OCI-LY7 (cell line): ENCODE results near the gene DET1. TPM values are rescaled to one million over a fixed set of nuclear protein-coding genes. Genes with fewer than 3 reads are reported as not detected.
"Not testable (repeated sequence)": the region's sequence is repeated elsewhere in the genome, so short reads cannot be mapped to it uniquely, and the experiment has no call there.

Experiments used
- BruUV-seq: library from RNA; stranded (reverse); fragments of 400-500 nt; replicated peaks from 2 replicates; lab custom pipeline; 2021; lab: Mats Ljungman, UMichigan
- CTCF ChIA-PET: fragments of 300-600 bp; sonication (Branson Sonifier 250); formaldehyde crosslinking; loops from one replicate; lab custom pipeline; 2022; ENCODE audit warnings: antibody characterized with exemption; ENCODE audit not compliant: unreplicated experiment; lab: Charles Lee
- POLR2A ChIA-PET: fragments of 300-600 bp; sonication (Branson Sonifier 250); formaldehyde crosslinking; loops from one replicate; lab custom pipeline; 2022; ENCODE audit warnings: antibody characterized with exemption; lab: Charles Lee
- DNase-seq: peaks from one replicate; pipeline ENCODE4 v3.0.0-alpha.2; 2015; ENCODE audit warnings: low spot score
- H2AFZ ChIP-seq: fragments of 200-600 bp; sonication (generic), shearing (Covaris generic); 2 replicates; pipeline ENCODE4 v1.6.1; 2014; ENCODE audit warnings: mild to moderate bottlenecking, antibody characterized with exemption, low read length, moderate library complexity
- H3K27ac ChIP-seq: fragments of 200-600 bp; sonication (generic); 2 replicates; pipeline ENCODE4 v1.5.1; 2014; ENCODE audit warnings: mixed run types, low read depth, mild to moderate bottlenecking, moderate library complexity, low read length, inconsistent platforms; ENCODE audit not compliant: poor library complexity, severe bottlenecking
- H3K36me3 ChIP-seq: fragments of 200-600 bp; sonication (generic); 2 replicates; pipeline ENCODE4 v1.6.1; 2014; ENCODE audit warnings: mild to moderate bottlenecking, antibody characterized with exemption, low read length, moderate library complexity, mixed read lengths; ENCODE audit not compliant: insufficient read depth
- H3K4me1 ChIP-seq: fragments of 200-600 bp; sonication (generic); 2 replicates; pipeline ENCODE4 v1.5.1; 2014; ENCODE audit warnings: mild to moderate bottlenecking, low read length; ENCODE audit not compliant: insufficient read depth, poor library complexity, severe bottlenecking
- H3K4me2 ChIP-seq: fragments of 200-600 bp; sonication (generic); 2 replicates; pipeline ENCODE4 v1.6.1; 2014; ENCODE audit warnings: mild to moderate bottlenecking, low read length
- H3K4me3 ChIP-seq: fragments of 200-600 bp; sonication (generic); 2 replicates; pipeline ENCODE4 v1.5.1; 2014; ENCODE audit warnings: mild to moderate bottlenecking, low read depth, low read length; ENCODE audit not compliant: poor library complexity, severe bottlenecking
- H3K79me2 ChIP-seq: fragments of 200-600 bp; sonication (generic); 2 replicates; pipeline ENCODE4 v1.6.1; 2016; ENCODE audit warnings: low read depth, mild to moderate bottlenecking, low read length, moderate library complexity, mixed read lengths; ENCODE audit not compliant: insufficient read depth
- H3K9me2 ChIP-seq: fragments of 200-600 bp; sonication (generic); 2 replicates; pipeline ENCODE4 v1.6.1; 2016; ENCODE audit warnings: mild to moderate bottlenecking, low read length, mixed read lengths; ENCODE audit not compliant: insufficient read depth
- H3K9me3 ChIP-seq: fragments of 200-600 bp; sonication (generic); 2 replicates; pipeline ENCODE4 v1.6.1; 2014; ENCODE audit warnings: mild to moderate bottlenecking, mixed run types, low read length, mixed read lengths
- H4K20me1 ChIP-seq: fragments of 200-600 bp; sonication (generic); 2 replicates; pipeline ENCODE4 v1.6.1; 2014; ENCODE audit warnings: mild to moderate bottlenecking, antibody characterized with exemption, low read length, moderate library complexity, mixed read lengths; ENCODE audit not compliant: insufficient read depth
- EZH2phosphoT487 ChIP-seq: fragments of 200-600 bp; sonication (generic); IDR thresholded peaks from 2 replicates; pipeline ENCODE4 v1.6.1; 2018; ENCODE audit warnings: low read depth, borderline replicate concordance, mild to moderate bottlenecking, mixed run types, antibody characterized with exemption, low read length, moderate library complexity, mixed read lengths
- intact Hi-C: fragments of 100-400 bp; cut with micrococcal nuclease; formaldehyde crosslinking; loops from one replicate; pipeline ENCODE4 v1.10.0; 2022; ENCODE audit not compliant: unreplicated experiment
- total RNA-seq, 2 experiments: library from RNA; depleted of rRNA in 1 of 2; stranded (reverse); fragments of >200 nt in 1 of 2; shearing (Covaris generic) in 1 of 2; gene quantifications; 2 replicates each; pipeline ENCODE4 v1.2.3, GENCODE V29; 2014 to 2022
- TF ChIP-seq, protein P1 (sequence below): fragments of 200-600 bp; sonication (generic); conservative IDR thresholded peaks from 2 replicates; pipeline ENCODE4 v1.5.1; 2014; ENCODE audit warnings: mild to moderate bottlenecking, antibody characterized with exemption, low read length, moderate library complexity, mixed read lengths

Gene DET1
- total RNA-seq, 2 experiments from 2014 or later = 9.7 to 9.8 TPM

DNA sequence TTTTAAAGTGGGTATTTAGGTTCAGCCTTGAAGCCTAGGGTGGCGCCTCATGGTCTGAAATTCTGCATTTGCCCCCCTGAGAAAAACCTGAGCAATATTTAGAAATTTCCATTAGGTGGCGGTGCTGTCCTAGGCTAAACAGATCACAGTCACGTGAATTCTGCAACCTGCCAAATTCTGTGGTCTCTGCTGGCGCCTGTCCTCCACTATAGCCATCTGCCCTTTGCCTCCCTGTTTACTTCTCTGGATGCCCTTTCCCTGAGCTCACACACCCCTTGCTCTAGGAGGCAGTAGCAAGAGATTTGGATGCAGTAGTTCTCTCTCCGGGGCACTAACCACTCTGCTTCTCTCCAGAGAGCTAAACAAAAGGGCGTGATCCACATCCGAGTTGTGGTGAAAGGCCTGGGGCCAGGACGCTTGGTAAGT, 69.8 kb downstream of the DET1 start:
- BruUV-seq = no TSS peak
- H3K4me1 ChIP-seq = peaks cover 6% of the 10 kb centered on the region
- no peaks in the 10 kb centered on the region for H4K20me1 ChIP-seq
- no peak overlapping the region for H3K4me2 ChIP-seq
- no peak overlapping the region for H2AFZ ChIP-seq
- no peaks in the 10 kb centered on the region for H3K9me3 ChIP-seq
- no peaks in the 10 kb centered on the region for H3K9me2 ChIP-seq
- intact Hi-C loops = loop anchor here (1.0 to 2.0 kb wide), 3 partner anchors 146 to 358 kb away; no protein-coding TSS in a partner anchor
- ChIA-PET POLR2A (no interaction called here), CTCF (no interaction called here)
- DNase-seq = peak; percentile 63
- H3K27ac ChIP-seq = no peak overlapping the region
- H3K36me3 ChIP-seq = peaks cover 60% of the 10 kb centered on the region
- no peaks in the 10 kb centered on the region for H3K79me2 ChIP-seq
- H3K4me3 ChIP-seq = no peak overlapping the region
- TF ChIP-seq, protein P1, sequence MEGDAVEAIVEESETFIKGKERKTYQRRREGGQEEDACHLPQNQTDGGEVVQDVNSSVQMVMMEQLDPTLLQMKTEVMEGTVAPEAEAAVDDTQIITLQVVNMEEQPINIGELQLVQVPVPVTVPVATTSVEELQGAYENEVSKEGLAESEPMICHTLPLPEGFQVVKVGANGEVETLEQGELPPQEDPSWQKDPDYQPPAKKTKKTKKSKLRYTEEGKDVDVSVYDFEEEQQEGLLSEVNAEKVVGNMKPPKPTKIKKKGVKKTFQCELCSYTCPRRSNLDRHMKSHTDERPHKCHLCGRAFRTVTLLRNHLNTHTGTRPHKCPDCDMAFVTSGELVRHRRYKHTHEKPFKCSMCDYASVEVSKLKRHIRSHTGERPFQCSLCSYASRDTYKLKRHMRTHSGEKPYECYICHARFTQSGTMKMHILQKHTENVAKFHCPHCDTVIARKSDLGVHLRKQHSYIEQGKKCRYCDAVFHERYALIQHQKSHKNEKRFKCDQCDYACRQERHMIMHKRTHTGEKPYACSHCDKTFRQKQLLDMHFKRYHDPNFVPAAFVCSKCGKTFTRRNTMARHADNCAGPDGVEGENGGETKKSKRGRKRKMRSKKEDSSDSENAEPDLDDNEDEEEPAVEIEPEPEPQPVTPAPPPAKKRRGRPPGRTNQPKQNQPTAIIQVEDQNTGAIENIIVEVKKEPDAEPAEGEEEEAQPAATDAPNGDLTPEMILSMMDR = peak; percentile 82
- TF ChIP-seq EZH2phosphoT487 = no peak

DNA sequence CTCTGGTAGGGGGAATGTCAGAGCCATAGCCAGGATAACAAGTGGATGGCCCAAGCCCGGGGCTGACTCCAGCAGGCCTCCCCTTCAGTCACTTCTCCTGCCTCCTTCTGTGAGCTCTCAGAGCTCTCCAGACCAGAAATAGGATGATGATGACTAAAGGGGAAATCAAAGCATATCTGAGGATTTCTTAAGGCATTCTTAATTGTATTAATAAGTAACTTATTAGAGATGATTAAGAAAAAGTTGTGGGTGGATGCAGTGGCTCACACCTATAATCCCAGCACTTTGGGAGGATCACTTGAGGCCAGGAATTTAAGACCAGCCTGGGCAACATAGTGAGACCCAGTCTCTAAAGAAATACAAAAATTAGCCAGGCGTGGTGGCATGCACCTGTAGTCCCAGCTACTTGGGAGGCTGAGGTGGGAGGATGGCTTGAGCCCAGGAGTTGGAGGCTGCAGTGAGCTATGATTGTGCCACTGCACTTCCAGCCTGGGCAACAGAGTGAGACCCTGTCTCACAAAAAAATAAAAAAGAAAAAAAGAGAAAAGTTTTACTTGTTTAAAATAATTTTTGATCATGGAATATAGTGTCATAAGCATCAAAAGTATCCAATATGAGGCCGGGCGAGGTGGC, 72.7 kb downstream of the DET1 start:
- H3K36me3 ChIP-seq = peaks cover 80% of the 10 kb centered on the region
- H3K27ac ChIP-seq, H3K9me2 ChIP-seq, H3K4me3 ChIP-seq, CTCF ChIA-PET, H4K20me1 ChIP-seq, intact Hi-C loops, H3K9me3 ChIP-seq, H3K4me2 ChIP-seq, DNase-seq, POLR2A ChIA-PET, H2AFZ ChIP-seq, H3K79me2 ChIP-seq, BruUV-seq: not testable (repeated sequence)
- peaks cover 13% of the 10 kb centered on the region for H3K4me1 ChIP-seq

DNA sequence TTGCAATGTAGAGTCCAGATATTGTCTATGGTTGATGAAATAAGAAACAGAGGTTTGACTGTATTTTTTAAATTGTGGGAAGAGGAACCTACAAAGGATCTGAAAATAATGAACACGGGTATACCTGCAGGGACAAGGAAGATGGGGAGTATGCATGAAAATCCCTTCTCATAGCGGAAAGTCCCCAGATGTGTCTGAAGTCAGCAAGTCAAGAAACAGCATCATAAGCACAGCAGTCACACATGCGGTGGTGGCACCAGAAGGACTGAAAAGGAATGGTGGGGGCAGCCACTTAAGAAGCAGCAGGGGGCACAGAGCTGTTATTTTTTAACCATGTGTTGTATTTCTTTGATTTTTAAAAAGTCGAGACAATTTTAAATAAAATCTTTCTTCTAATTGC, 74.3 kb downstream of the DET1 start:
- H3K4me3 ChIP-seq = no peak overlapping the region
- ChIA-PET POLR2A (no interaction called here), CTCF (no interaction called here)
- peaks cover 19% of the 10 kb centered on the region for H3K4me1 ChIP-seq
- no peak for TF ChIP-seq EZH2phosphoT487
- TF ChIP-seq, protein P1 = no peak
- no peaks in the 10 kb centered on the region for H3K9me2 ChIP-seq
- H3K9me3 ChIP-seq = no peaks in the 10 kb centered on the region
- H3K79me2 ChIP-seq = peaks cover 21% of the 10 kb centered on the region; the same call in 1 of the 2 replicates
- H3K36me3 ChIP-seq = peaks cover 71% of the 10 kb centered on the region
- intact Hi-C loops = no loop called here
- no peak overlapping the region for H3K27ac ChIP-seq
- H2AFZ ChIP-seq = no peak overlapping the region
- H3K4me2 ChIP-seq = no peak overlapping the region
- BruUV-seq = no TSS peak
- H4K20me1 ChIP-seq = no peaks in the 10 kb centered on the region
- DNase-seq = no peak
